Activated CD4-positive, alpha-beta T cell treated with anti-CD3 and anti-CD28 coated beads, Interleukin-2, Interleukin-4, amounts not matched to agents 100 ng/mL and 50 ng/mL, durations not matched to agents 16 hours and 8 hours (primary cell): Measurements from ENCODE around the gene SBF2.
"Not testable (repeated sequence)": the region's sequence is repeated elsewhere in the genome, so short reads cannot be mapped to it uniquely, and the experiment has no call there.

Experiments
- DNase-seq: peaks from one replicate; pipeline ENCODE4 v3.0.0-alpha.2; 2020; ENCODE audit warnings: low spot score

The SBF2 gene

DNA sequence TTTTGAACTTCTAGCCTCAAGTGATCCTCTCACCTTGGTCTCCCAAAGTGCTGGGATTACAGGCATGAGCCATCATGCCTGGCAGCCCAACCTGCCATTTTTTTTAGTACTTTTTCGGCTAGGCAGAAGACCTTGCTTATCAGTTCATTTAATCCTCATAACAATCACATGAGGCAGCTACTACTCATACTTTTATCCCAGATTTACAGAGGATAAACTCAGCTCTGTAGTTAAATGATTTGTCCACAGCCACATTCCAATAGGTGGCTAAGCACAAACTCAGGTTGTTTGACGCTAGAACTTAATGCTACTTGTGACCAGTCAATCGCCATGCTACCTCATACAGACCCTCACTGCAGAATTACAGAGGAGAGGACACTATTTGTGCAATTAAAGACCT, 28.1 kb downstream of the SBF2 start:
- no peak for DNase-seq

DNA sequence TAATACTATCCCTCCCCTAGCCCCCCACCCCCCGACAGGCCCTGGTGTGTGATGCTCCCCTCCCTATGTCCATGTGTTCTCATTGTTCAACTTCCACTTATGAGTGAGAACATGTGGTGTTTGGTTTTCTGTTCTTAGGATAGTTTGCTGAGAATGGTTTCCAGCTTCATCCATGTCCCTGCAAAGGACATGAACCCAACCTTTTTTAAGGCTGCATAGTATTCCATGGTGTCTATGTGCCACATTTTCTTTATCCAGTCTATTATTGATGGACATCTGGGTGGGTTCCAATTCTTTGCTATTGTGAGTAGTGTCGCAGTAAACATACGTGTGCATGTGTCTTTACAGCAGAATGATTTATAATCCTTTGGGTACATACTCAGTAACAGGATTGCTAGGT, 29.3 kb downstream of the SBF2 start:
- not testable (repeated sequence) for DNase-seq

DNA sequence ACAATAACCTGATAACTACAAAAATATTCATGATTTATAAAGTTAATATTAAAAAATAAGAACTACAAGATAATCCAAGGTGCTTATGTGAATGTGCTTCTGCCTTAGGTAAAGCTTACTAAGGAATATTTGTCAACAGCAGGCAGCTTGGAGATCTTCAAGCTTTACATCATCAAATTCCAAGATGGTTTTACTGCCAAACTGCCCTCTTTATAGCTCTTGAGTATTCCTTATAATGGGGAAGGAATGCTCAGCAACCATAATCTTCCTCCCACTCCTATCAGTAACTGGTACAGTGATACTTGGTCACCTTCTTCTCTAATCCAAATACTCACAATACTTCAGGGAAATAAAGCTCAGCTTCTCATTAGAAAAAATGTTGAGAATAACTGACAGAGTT, 30.1 kb downstream of the SBF2 start:
- no peak for DNase-seq

DNA sequence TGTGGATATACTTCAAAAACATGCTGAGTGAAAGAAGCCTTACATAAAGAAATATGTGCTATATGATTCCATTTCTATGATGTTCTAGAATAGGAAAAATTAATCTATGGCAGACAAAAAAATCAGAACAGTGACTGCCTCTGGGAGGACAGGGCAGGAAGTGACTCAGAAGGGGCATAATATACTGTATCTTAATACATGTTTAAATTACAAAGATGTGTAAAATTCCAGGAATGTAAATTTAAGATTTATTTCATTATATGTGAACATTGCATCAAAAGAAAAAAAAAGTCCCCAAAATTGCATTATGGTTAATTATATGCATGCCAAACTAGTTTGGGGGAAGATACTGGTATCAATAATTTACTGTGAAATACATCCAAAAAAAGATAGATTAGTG, 32.2 kb downstream of the SBF2 start:
- no peak for DNase-seq

DNA sequence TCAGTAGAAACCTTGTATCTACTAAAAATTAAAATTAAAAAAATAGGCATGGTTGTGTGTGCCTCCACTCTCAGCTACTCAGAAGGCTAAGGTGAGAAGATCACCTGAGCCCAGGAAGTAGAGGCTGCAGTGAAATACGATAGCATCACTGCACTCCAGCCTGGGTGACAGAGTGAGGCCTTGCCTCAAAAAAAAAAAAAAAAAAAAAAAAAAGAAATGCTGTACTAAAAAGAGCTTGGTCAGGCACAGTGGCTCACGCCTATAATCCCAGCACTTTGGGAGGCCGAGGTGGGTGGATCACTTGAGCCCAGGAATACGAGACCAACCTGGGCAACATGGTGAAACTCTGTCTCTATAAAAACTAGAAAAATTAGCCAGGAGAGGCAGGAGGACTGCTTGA, 36.5 kb downstream of the SBF2 start:
- DNase-seq: no peak

DNA sequence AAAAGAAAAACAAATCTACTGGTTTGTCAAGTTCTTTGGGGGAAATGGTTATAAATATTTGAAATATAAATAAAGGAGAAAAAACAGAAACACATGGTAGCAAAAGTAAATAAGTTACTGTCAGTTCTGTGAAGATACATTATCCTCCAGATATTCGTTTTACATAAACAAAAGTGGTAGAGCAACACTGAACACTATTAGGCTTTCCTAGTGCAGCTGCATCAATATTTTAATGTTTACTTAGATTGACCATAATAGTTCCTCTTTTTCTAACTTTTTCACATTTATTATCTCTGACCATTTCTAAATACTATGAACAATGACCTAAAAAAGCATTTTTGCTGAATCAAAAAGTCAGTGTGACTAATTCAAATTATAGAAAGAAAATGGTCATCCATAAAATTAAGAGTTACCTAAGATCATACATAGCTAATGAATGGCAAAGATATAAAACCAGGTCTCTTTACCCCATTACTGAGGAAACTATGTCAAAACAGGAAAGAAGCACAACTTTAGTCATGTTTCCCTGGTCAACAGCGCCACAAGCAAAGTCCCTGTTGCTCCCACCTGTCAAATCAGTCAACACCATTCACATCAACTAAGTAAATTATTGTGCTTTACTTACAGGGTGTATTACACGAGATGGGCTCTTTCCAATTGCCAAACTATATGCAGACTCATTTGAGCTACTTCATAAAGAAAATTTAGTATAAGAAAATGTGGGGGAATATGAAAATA, 38.5 kb downstream of the SBF2 start:
- no peak for DNase-seq

DNA sequence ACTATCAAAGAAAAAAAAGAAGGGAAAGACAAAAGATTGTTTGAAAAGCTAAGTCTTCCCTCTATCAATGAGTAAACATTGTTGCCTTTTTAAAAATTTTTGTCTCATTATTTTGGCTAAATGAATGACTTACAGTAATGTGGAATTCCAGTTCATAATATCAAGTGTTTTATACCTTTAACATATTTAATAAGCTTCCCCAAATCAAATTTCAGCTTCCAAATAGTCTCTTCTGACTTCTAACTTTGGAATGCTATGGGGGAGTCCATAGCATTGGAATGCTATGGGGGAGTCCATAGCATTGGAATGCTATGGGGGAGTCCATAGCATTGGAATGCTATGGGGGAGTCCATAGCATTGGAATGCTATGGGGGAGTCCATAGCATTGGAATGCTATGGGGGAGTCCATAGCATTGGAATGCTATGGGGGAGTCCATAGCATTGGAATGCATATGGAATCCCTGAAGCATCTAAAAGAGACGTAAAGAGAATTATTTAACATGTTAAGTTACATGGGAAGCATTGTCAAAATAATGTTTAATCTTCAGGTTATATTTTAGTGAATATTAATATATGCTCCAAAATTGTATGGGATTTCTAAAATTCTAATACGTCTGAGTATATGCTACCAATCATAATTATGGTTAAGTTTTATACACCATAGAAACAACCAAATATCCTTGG, 44.4 kb downstream of the SBF2 start:
- not testable (repeated sequence) for DNase-seq

DNA sequence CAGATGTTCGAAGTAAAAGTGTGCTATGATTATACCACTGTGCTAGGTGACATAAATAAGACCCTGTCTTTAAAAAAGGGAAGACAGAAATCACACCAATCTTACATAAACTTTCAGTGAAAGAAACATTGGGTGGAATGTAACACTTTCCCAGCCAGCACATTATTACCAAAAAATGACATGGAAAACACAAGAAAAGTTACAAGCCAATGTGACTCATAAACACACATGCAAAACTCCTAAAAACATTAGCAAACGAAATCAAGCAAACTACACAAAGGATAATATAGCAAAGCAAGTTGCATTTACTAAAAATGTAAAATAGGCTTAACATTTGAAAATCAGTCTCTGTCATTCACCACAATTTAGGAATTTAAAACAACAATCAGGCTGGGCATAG, 47.0 kb downstream of the SBF2 start:
- DNase-seq: no peak

DNA sequence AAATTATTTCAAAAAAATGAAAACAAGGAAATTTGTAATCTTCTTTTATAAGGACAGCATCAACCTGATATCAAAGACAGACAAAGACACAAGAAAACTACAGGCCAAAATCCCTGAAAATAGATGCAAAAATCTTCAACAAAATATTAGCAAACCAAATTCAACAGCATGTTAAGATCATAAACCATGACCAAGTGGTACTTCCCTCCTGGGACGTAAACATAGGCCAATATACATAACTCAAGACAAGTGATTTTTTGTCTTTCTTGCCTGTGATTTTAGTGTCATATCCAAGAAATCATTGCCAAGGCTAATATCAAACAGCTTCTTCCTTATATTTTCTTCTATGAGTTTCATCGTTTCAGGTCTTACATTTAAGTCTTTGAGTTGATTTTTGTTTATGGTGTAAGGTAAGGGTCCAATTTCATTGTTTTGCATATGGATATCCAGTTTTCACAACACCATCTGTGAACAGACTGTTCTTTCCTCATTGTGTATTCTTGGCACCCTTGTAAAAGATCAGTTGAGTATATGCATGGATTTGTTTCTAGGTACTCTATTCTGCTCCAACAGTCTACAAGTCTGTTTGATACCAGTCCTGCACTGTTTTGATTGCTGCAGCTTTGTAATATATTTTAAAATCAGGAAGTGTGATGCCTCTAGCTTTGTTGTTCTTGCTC, 50.0 kb downstream of the SBF2 start:
- no peak for DNase-seq

DNA sequence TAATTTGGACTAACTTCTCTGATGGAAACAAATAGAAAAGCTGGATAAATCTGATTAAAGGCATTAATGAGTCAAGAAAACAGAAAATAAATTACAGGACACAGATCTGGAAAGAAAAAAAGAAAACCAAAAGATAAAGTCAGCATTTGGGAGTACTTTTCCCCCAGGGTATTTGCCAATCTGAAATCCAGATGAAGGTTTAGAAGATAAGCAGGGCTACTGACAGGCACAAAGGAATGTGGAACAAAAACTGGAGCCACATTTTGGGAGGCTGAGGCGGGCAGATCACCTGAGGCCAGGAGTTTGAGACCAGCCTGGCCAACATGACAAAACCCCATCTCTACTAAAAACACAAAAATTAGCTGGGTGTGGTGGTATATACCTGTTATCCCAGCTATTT, 57.2 kb downstream of the SBF2 start:
- no peak for DNase-seq

DNA sequence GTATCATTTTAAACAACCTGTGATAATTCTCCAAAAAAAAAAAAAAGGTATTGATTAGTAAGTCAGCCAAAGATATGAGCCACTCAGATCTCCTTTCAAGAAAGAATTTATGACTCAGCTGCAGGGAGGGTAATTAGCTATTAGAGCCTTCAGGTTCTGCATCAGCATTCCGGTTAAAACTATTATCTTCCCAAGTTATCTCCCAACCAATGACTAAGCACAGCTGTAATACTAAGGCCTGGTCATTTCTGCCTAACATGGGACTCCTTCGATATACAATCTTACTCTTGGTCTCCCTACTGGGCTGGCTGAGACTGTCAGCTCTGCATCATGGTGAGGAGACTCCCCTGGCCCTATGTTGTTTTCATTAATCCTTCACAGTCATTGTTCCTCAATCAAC, 60.4 kb downstream of the SBF2 start:
- no peak for DNase-seq

DNA sequence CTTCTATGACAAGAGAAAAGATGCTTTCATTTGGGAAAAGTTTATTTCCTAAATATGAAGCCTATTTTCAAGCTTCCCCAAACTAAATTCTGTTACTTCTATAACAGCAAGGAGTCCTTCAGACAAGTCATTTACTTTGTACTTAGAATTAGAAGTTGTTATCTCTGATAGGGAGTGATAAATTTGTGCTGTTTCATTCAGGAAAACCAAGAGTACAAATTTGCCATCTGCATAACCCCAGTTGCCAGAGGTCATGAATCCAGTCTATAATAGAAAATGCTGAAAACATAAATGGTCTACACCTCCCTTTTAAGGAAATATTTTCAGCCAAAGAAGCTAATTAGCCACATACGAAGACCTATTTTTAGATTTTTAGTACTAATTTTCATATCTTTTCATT, 61.3 kb downstream of the SBF2 start:
- DNase-seq: no peak

DNA sequence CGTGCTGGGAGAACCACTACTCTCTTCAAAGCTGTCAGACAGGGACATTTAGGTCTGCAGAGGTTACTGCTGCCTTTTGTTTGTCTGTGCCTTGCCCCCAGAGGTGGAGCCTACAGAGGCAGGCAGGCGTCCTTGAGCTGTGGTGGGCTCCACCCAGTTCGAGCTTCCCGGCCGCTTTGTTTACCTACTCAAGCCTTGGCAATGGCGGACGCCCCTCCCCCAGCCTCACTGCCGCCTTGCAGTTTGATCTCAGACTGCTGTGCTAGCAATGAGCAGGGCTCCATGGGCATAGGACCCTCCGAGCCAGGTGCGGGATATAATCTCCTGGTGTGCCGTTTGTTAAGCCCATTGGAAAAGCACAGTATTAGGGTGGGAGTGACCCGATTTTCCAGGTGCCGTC, 62.2 kb downstream of the SBF2 start:
- DNase-seq: not testable (repeated sequence)

DNA sequence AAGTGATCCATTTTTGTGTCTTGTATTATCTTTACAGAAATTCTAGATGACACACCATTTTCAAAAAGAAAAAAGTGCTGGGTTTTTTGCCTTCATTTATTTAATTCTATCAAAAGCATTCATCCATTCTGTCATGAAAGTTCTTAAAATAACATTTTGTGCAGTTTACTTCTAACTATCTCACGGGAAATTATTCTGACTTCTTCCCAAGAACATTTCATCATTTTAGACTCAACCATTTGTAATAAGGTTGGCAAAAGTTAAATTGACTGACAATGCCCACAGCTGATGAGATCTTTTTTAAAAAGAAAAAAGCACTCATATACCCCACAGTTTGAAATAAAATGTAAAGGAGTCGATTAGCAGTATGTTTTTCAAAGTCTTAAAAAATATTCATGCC, 68.5 kb downstream of the SBF2 start:
- no peak for DNase-seq

DNA sequence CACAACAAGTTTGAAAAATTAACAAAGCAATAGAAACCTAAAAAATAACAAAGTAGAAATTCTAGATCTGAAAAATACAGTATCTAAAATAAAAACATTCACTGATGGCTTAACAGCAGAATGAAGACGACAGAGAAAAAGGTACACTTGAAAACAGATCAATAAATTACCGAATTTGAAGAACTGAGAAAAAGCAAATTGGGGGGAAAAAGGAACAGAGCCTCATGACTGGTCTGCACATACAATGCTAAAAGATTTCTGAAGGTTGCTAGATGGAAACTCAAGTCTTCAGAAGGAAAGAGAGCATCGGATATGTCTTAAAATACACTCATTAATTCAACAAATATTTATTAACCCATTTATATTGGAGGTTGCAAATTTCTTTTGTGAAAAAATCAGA, 71.6 kb downstream of the SBF2 start:
- DNase-seq: no peak

DNA sequence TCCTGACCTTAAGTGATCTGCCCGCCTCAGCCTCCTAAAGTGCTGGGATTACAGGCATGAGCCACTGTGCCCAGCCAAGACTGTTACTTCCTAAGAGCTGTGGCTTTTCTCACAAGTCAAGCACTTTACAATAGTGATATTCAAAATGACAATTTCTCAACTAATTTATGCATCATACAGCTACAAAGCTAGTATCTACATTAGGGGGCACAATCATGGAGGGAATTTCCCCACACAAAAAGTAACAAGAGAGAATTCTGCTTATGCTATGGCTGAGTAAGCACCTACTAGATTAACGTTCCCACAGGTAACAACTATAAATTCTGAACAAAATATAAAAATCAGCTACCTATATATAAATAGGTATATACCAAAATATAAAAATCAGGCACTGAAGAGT, 72.7 kb downstream of the SBF2 start:
- no peak for DNase-seq

DNA sequence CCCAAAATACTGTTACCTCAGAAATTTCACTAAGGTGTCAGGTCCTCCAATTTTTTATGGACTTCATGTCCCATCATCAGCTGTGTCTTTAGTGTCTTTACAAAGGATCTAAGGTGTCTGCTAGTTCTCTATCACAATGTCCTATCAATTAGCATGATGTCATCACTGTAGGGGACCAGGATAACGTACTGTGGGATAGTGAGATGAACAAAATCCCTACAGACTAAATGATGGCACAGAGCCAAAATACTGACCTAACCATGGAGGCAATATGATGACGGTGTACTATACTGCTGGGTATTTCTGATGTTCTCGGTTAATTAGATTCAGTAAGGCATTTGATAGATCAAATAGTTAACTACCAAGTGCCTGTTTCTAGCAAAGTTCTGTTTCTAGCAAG, 82.5 kb downstream of the SBF2 start:
- DNase-seq: no peak

DNA sequence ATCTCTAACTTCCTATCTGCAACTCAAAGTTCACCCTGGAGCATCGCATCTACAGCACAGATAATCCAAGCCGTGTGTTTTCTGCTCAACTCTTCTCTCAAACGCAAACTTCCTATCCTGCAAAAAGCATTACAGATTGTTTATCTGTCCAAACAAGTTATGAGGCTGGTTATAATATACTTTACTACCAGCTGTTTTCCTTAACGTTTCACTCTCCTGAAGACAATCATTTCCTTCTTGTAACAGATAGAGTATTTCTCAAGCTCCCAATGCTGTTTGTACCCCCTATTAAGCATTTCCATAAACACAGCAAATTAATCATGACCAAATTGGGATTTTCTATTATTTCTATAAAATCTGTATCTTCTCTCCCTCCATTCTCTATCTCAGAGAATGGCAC, 84.7 kb downstream of the SBF2 start:
- no peak for DNase-seq

DNA sequence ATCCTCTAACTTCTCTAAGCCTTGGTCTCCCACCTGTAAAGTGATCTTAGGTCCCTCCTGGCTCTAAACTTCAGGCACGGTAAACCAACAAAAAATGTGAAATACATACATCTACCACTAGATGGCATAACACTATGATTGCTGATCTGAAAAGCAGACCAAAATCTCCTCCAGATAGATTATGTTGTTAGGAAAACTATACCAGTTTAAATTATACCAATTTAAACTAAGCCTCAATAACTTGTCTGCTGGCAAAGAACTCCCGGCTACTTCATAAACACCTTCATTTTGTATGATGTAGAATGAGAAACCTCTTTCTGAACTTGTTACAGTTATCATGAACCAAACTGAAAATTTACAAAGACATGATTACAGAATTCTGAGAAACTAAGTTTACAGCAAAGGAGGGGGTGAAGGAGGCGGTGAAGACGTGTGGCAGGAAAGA, 85.9 kb downstream of the SBF2 start:
- peak; percentile 55 for DNase-seq

DNA sequence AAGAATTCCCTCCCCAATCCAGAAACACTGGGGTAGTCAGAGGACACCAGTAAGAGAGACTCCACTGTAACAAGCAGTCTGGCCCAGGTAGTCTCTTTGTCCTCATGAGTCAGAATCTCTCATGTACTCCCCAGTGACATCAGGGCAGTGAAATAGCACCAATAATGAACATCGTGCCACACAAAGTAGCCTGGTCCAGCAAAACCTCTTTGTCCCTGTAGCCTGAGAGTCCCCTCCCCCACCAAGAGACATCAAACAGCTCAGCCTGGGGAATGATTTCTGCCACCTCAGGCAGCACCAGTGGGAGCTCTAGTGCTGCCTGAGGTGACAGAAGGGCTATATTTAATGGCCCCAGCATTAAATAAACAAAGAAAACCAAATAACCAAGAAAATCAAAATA, 88.1 kb downstream of the SBF2 start:
- no peak for DNase-seq

DNA sequence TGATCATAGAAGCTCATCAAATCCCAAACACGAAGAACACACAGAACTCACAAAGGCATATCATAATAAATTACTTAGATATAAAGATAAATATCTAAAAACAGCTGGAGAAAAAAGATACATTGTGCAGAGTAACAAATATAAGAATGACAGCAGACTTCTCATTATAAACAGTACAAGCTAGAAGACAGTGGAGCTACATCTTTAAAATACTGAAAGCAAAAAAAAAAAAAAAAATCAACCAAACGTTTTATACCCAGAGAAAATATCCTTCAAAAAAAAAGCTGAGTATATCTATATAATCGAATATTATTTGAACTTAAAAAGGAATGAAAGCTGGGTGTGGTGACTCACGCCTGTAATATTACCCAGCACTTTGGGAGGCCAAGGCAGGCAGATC, 90.0 kb downstream of the SBF2 start:
- no peak for DNase-seq

DNA sequence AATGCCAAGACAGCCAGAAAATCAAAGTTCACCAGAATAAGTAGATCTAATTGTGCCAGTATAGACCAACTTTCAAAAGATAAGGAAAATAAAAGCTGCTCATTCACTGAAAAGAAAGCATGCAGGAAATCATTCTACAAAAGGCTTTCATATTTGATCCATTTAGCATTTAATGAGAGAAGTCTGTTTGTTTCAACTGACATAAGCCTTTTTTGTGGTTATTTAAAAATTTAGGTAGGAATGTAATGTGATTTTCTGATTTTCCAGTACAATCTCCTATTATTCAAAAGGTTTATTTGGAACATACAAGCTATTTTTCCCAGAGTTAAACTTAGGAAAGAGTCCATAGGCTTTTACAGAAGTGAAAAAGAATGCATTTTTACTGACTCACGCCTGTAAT, 92.7 kb downstream of the SBF2 start:
- no peak for DNase-seq

DNA sequence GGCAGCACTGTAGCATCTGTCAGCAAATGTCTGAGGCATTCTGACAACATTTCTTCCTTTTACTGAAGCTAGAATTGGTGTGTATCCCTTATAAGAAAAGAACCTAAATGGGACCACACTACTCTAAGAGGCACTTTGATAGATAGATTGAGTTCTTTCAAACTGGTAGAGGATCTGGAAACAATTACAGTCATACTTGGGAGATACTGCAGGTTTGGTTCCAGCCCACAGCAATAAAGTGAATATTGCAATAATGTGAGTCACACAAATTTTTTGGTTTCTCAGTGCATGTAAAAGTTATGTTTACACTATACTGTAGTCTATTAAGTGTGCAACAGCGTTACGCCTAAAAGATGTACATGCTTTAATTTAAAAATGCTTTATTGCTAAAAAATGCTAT, 96.9 kb downstream of the SBF2 start:
- DNase-seq: no peak
